Measurements from ENCODE around the gene PWWP2B.

DNA sequence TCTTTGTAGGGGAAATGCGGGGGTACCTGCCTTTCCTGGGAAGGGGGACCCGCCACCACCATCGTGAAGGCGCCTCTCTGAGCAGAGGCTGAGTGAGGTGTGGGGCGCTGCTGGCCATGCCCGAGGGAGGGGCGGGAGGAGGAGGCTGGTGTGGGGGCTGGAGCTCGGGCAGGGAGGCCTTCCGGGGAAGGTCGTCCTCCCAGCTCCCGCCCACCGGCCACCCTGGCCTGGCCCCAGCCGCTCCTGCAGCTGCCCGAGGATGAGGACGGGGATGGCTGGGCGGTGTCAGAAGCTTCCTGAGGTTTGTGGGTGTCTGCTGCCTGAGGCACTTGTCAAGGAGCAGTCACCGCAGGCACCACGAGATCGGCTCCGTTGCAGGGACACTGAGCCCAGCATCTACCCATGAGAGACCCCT, 11.4 kb downstream of the PWWP2B start:
- no peak for TF ChIP-seq POLR2AphosphoS5 (IDR thresholded peaks at IDR 0.05; ENCODE audit: low read depth, low read length)
- TF ChIP-seq TAF1 (IDR thresholded peaks at IDR 0.05; ENCODE audit: low read depth, low read length) = no peak
- TF ChIP-seq POLR2A (IDR thresholded peaks at IDR 0.05; ENCODE audit: low read depth, low read length) = no peak
- no peak for TF ChIP-seq POU2F2 (IDR thresholded peaks at IDR 0.05; ENCODE audit: low read depth, low read length)
- no peak for TF ChIP-seq PAX5 (IDR thresholded peaks at IDR 0.05; ENCODE audit: insufficient read depth, low read length, severe bottlenecking)

Data from GM12891 (cell line).